WTC11 (cell line): ENCODE measurements around the gene MON2. TPM values are rescaled to one million over a fixed set of nuclear protein-coding genes. Genes with fewer than 3 reads are reported as not detected.

Source experiments
- ATAC-seq: fragments of 200-7000 bp; cut with Tn5 transposase; 2 replicates; pipeline ENCODE4 v1.10.0; 2021; ENCODE audit warnings: mild to moderate bottlenecking, moderate library complexity
- CTCF ChIA-PET: fragments of 300-600 bp; sonication (Branson Sonifier 250); formaldehyde crosslinking; loops from one replicate; lab custom pipeline; 2021; ENCODE audit warnings: antibody characterized with exemption; lab: Charles Lee
- POLR2A ChIA-PET: fragments of 350-600 bp; sonication (Branson Sonifier 250); formaldehyde crosslinking; loops from one replicate; lab custom pipeline; 2021; ENCODE audit warnings: antibody characterized with exemption; lab: Charles Lee
- DNase-seq: peaks from one replicate; pipeline ENCODE4 v3.0.0; 2021; ENCODE audit warnings: low spot score
- H3K27ac Mint-ChIP-seq: 2 replicates; pipeline ENCODE4 v1.8.0; 2021; ENCODE audit warnings: mixed read lengths
- H3K27me3 Mint-ChIP-seq: 2 replicates; pipeline ENCODE4 v1.8.0; 2021; ENCODE audit warnings: low read depth, mild to moderate bottlenecking, moderate library complexity, mixed read lengths
- H3K36me3 Mint-ChIP-seq: 2 replicates; pipeline ENCODE4 v1.8.0; 2021; ENCODE audit warnings: mixed read lengths
- H3K4me1 Mint-ChIP-seq: 2 replicates; pipeline ENCODE4 v1.8.0; 2022; ENCODE audit warnings: mixed read lengths
- H3K4me3 Mint-ChIP-seq: 2 replicates; pipeline ENCODE4 v1.8.0; 2021; ENCODE audit warnings: mild to moderate bottlenecking, moderate library complexity, mixed read lengths
- H3K9me3 Mint-ChIP-seq: 2 replicates; pipeline ENCODE4 v1.8.0; 2021; ENCODE audit warnings: mixed read lengths
- ATF1 ChIP-seq: sonication (generic); formaldehyde crosslinking; IDR thresholded peaks from 2 replicates; pipeline ENCODE4 v1.8.1; 2023; ENCODE audit warnings: mild to moderate bottlenecking, moderate library complexity, missing genetic modification reagents
- CREM ChIP-seq: sonication (generic); formaldehyde crosslinking; IDR thresholded peaks from 2 replicates; pipeline ENCODE4 v1.8.1; 2022; ENCODE audit warnings: mild to moderate bottlenecking, missing genetic modification reagents, moderate library complexity
- EMX1 ChIP-seq: fragments of 250-450 bp; sonication (Bioruptor Pico); IDR thresholded peaks from 2 replicates; pipeline ENCODE4 v1.8.0; 2021; ENCODE audit warnings: mild to moderate bottlenecking
- ETV6 ChIP-seq: sonication (generic); formaldehyde crosslinking; IDR thresholded peaks from 2 replicates; pipeline ENCODE4 v1.8.1; 2022; ENCODE audit warnings: mild to moderate bottlenecking, missing genetic modification reagents
- FOXP1 ChIP-seq: sonication (generic); formaldehyde crosslinking; IDR thresholded peaks from 2 replicates; pipeline ENCODE4 v1.8.0; 2022; ENCODE audit warnings: missing genetic modification reagents, mild to moderate bottlenecking, moderate library complexity, borderline replicate concordance
- GABPB1 ChIP-seq: sonication (generic); formaldehyde crosslinking; IDR thresholded peaks from 2 replicates; pipeline ENCODE4 v1.8.1; 2023; ENCODE audit warnings: mild to moderate bottlenecking, missing genetic modification reagents
- IRF2 ChIP-seq: sonication (generic); formaldehyde crosslinking; IDR thresholded peaks from 2 replicates; pipeline ENCODE4 v1.8.0; 2022; ENCODE audit warnings: low read depth, missing genetic modification reagents, borderline replicate concordance
- MXD4 ChIP-seq: fragments of 250-450 bp; sonication (Bioruptor Pico); IDR thresholded peaks from 2 replicates; pipeline ENCODE4 v1.8.0; 2021; ENCODE audit warnings: mild to moderate bottlenecking, moderate library complexity, borderline replicate concordance
- NFATC4 ChIP-seq: fragments of 250-450 bp; sonication (Bioruptor Pico); IDR thresholded peaks from 2 replicates; pipeline ENCODE4 v1.9.0; 2021; ENCODE audit warnings: mild to moderate bottlenecking
- PRRX2 ChIP-seq: fragments of 250-450 bp; sonication (Bioruptor Pico); IDR thresholded peaks from 2 replicates; pipeline ENCODE4 v1.8.0; 2021; ENCODE audit warnings: mild to moderate bottlenecking
- SMAD4 ChIP-seq: sonication (generic); formaldehyde crosslinking; IDR thresholded peaks from 2 replicates; pipeline ENCODE4 v1.8.0; 2022; ENCODE audit warnings: mild to moderate bottlenecking, missing genetic modification reagents
- SOX15 ChIP-seq: fragments of 250-450 bp; sonication (Bioruptor Pico); IDR thresholded peaks from 2 replicates; pipeline ENCODE4 v1.9.0; 2021; ENCODE audit warnings: mild to moderate bottlenecking
- SP1 ChIP-seq: sonication (generic); formaldehyde crosslinking; conservative IDR thresholded peaks from 2 replicates; pipeline ENCODE4 v1.8.1; 2022; ENCODE audit warnings: missing genetic modification reagents
- TEAD1 ChIP-seq: sonication (generic); formaldehyde crosslinking; IDR thresholded peaks from 2 replicates; pipeline ENCODE4 v1.8.0; 2022; ENCODE audit warnings: mild to moderate bottlenecking, missing genetic modification reagents
- ZBTB21 ChIP-seq: sonication (generic); formaldehyde crosslinking; IDR thresholded peaks from 2 replicates; pipeline ENCODE4 v1.8.1; 2023; ENCODE audit warnings: mild to moderate bottlenecking, missing genetic modification reagents, borderline replicate concordance
- ZNF121 ChIP-seq: sonication (generic); formaldehyde crosslinking; IDR thresholded peaks from 2 replicates; pipeline ENCODE4 v1.8.0; 2023; ENCODE audit warnings: missing genetic modification reagents
- ZNF232 ChIP-seq: sonication (generic); formaldehyde crosslinking; IDR thresholded peaks from 2 replicates; pipeline ENCODE4 v1.8.0; 2022; ENCODE audit warnings: mild to moderate bottlenecking, missing genetic modification reagents
- ZNF396 ChIP-seq: fragments of 250-450 bp; sonication (Bioruptor Pico); IDR thresholded peaks from 2 replicates; pipeline ENCODE4 v1.8.0; 2021; ENCODE audit warnings: mild to moderate bottlenecking, moderate library complexity, borderline replicate concordance
- total RNA-seq: library from RNA; stranded (reverse); gene quantifications from 3 replicates; pipeline ENCODE4 v1.2.3, GENCODE V29; 2021
- TF ChIP-seq, protein P1 (sequence below): sonication (generic); formaldehyde crosslinking; conservative IDR thresholded peaks from 2 replicates; pipeline ENCODE4 v1.8.1; 2022; ENCODE audit warnings: mild to moderate bottlenecking, missing genetic modification reagents
- TF ChIP-seq, protein P2 (sequence below): fragments of 200-600 bp; IDR thresholded peaks from 2 replicates; pipeline ENCODE4 v1.8.0; 2022; ENCODE audit warnings: antibody characterized with exemption
- TF ChIP-seq, protein P3 (sequence below): fragments of 250-450 bp; sonication (Bioruptor Pico); IDR thresholded peaks from 2 replicates; pipeline ENCODE4 v1.9.0; 2021; ENCODE audit warnings: mild to moderate bottlenecking
- TF ChIP-seq, protein P4 (sequence below): sonication (generic); formaldehyde crosslinking; IDR thresholded peaks from 2 replicates; pipeline ENCODE4 v1.8.0; 2022; ENCODE audit warnings: mild to moderate bottlenecking, missing genetic modification reagents

The MON2 gene
- total RNA-seq, 1 experiment from 2014 or later = 25.8 TPM

DNA sequence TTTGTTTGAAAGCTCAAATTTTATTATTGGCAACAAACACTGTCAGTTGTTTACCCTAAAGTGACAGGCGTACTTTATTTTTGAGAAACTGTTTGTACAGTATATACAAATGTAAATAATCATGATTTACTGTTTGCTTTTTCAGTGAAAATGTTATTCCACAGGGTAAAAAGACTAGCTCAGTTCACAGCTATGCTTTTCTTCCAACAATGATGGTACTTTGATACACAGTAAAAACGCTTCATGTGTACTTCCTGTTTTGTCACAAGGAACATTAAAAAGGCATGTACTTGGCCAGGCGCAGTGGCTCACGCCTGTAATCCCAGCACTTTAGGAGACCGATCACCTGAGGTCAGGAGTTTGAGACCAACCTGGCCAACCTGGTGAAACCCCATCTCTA is 53.7 kb downstream of the MON2 start (continued):
- TF ChIP-seq FOXP1 (CRISPR knock-in tag) = no peak
- TF ChIP-seq, protein P1, sequence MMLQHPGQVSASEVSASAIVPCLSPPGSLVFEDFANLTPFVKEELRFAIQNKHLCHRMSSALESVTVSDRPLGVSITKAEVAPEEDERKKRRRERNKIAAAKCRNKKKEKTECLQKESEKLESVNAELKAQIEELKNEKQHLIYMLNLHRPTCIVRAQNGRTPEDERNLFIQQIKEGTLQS (CRISPR knock-in tag) = no peak

DNA sequence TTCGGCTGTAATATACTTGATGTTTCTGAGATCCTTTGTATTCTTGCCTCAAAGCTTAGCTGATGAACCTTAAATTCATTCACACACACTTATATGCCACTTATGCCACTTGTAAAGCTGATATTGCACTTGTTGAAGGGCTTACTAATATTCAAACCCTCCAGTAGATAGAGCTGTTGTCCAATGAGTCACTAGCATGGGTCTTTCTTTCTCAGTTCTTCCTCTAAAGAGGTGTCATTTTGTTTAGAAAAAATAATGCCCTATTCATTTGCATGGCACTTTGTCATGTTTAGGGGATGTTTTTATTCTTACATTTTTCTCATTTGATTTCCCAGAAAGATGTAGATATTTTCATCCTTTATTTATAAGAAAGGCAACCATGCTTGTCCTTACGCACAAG is 56.4 kb downstream of the MON2 start:
- no peak for ATAC-seq
- CTCF ChIA-PET = interaction anchor here (0.5 to 1.3 kb wide), 6 partner anchors 38 to 546 kb away, joined by 3 to 4 read pairs (median 3); no protein-coding TSS in a partner anchor
- POLR2A ChIA-PET = no interaction called here
- 0 out of 2 replicates have a peak, but pooled peaks cover 3% of the 10 kb centered on the region for H3K4me1 Mint-ChIP-seq
- no peaks in the 10 kb centered on the region for H3K9me3 Mint-ChIP-seq
- H3K27ac Mint-ChIP-seq = no peak overlapping the region
- no peaks in the 10 kb centered on the region for H3K36me3 Mint-ChIP-seq
- H3K4me3 Mint-ChIP-seq = no peak overlapping the region
- no peak for TF ChIP-seq ZBTB21 (CRISPR knock-in tag)
- TF ChIP-seq PRRX2 = no peak
- no peak for TF ChIP-seq MXD4 (CRISPR knock-in tag)
- TF ChIP-seq GABPB1 (CRISPR knock-in tag) = no peak
- TF ChIP-seq TEAD1 (CRISPR knock-in tag) = no peak
- DNase-seq = no peak
- no peaks in the 10 kb centered on the region for H3K27me3 Mint-ChIP-seq

DNA sequence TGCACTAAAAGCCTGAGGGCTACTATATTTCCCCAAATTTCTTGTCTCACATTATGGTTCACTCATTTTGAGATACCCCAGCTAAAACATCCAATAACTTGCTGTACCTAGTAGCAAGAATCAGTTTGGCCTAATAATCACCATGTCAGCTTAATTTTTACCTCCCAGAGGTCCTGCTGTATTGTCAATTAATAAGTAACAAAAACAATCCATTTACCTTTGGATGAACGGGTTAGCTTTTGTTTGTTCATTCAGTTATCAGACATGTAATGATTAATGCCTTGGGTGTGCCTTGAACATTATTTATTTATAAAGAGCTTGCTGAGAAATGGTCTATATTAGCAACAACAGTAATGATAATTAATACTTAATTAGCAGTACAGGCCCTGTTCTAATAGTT is 57.0 kb downstream of the MON2 start:
- Mint-ChIP-seq H3K27me3 (no peaks in the 10 kb centered on the region), H3K4me1 (0 out of 2 replicates have a peak, but pooled peaks cover 3% of the 10 kb centered on the region), H3K27ac (no peak overlapping the region), H3K9me3 (no peaks in the 10 kb centered on the region)
- no peak for DNase-seq
- ChIA-PET CTCF (interaction anchor here (0.8 to 1.3 kb wide), 5 partner anchors 37 to 545 kb away, joined by 3 to 4 read pairs (median 3); no protein-coding TSS in a partner anchor), POLR2A (no interaction called here)
- TF ChIP-seq SOX15 (CRISPR knock-in tag) = no peak
- TF ChIP-seq TEAD1 (CRISPR knock-in tag) = no peak
- TF ChIP-seq IRF2 (CRISPR knock-in tag) = no peak
- no peak for TF ChIP-seq ZNF121
- TF ChIP-seq CREM (CRISPR knock-in tag) = no peak
- no peak for TF ChIP-seq ZNF396 (CRISPR knock-in tag)
- TF ChIP-seq, all 79 proteins: peak for 0
- Mint-ChIP-seq H3K36me3 (no peaks in the 10 kb centered on the region), H3K4me3 (no peak overlapping the region)
- ATAC-seq = no peak

DNA sequence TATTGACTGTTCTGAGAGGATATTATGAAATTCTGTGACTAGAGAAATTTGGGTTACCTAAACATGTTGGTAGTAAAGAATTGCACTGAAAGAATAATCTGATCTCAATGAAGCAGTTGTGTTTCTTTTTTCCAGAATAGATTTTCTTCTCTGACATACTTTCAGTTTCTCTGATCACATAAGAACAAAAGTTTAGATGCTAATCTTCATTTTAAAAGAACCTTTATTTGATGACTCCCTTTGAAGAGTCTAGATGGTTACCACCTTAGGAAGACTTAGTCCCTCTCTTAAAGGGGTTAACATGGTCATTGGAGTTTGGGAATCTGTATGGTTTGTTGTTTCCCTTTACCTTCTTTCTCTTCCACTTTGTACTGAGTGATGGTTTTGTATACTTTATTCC is 58.6 kb downstream of the MON2 start:
- CTCF ChIA-PET = no interaction called here
- ATAC-seq (no peak), DNase-seq (no peak)
- Mint-ChIP-seq H3K27me3 (no peaks in the 10 kb centered on the region), H3K9me3 (no peaks in the 10 kb centered on the region), H3K4me1 (no peaks in the 10 kb centered on the region), H3K27ac (no peak overlapping the region), H3K36me3 (no peaks in the 10 kb centered on the region), H3K4me3 (no peak overlapping the region)
- TF ChIP-seq, protein P2, sequence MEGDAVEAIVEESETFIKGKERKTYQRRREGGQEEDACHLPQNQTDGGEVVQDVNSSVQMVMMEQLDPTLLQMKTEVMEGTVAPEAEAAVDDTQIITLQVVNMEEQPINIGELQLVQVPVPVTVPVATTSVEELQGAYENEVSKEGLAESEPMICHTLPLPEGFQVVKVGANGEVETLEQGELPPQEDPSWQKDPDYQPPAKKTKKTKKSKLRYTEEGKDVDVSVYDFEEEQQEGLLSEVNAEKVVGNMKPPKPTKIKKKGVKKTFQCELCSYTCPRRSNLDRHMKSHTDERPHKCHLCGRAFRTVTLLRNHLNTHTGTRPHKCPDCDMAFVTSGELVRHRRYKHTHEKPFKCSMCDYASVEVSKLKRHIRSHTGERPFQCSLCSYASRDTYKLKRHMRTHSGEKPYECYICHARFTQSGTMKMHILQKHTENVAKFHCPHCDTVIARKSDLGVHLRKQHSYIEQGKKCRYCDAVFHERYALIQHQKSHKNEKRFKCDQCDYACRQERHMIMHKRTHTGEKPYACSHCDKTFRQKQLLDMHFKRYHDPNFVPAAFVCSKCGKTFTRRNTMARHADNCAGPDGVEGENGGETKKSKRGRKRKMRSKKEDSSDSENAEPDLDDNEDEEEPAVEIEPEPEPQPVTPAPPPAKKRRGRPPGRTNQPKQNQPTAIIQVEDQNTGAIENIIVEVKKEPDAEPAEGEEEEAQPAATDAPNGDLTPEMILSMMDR = no peak
- TF ChIP-seq EMX1 = no peak
- POLR2A ChIA-PET = no interaction called here

DNA sequence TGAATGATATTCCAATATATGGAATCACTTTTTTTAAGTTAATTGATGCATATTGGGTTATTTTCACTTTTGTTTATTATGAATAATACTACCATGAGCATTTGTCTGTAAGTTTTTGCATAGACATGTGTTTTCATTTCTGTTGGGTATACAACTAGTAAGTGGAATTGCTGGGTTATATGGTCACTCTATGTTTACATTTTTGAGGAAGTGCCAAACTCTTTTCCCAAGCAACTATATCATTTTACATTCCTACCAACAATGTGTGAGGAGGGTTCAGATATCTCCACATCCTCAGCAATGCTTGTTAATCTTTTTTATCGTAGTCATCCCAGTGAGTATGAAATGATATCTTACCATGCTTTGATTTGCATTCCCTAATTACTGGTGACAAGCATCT is 64.0 kb downstream of the MON2 start:
- H3K36me3 Mint-ChIP-seq = peaks cover 14% of the 10 kb centered on the region

DNA sequence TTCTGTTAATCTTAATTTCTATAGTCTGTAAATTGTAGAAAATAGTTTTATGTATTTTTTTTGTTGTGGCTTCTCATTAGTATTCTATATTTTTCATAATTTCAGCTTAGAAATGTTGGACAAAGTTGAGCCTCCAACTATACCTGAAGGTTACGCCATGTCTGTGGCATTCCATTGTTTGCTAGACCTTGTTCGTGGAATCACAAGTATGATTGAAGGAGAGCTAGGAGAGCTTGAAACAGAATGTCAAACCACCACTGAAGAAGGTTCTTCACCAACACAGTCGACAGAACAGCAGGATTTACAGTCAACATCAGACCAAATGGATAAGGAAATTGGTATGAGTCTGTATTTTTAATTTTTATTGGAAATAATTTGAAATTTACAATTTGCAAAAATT is 65.7 kb downstream of the MON2 start:
- Mint-ChIP-seq H3K36me3 (peaks cover 14% of the 10 kb centered on the region), H3K4me1 (no peaks in the 10 kb centered on the region), H3K4me3 (no peak overlapping the region), H3K9me3 (no peaks in the 10 kb centered on the region), H3K27ac (no peak overlapping the region), H3K27me3 (no peaks in the 10 kb centered on the region)
- ATAC-seq (no peak), DNase-seq (no peak)
- ChIA-PET CTCF (no interaction called here), POLR2A (no interaction called here)
- TF ChIP-seq, protein P3, sequence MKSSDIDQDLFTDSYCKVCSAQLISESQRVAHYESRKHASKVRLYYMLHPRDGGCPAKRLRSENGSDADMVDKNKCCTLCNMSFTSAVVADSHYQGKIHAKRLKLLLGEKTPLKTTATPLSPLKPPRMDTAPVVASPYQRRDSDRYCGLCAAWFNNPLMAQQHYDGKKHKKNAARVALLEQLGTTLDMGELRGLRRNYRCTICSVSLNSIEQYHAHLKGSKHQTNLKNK (CRISPR knock-in tag) = no peak
- TF ChIP-seq ZNF232 (CRISPR knock-in tag) (no peak), ETV6 (CRISPR knock-in tag) (no peak), SP1 (CRISPR knock-in tag) (no peak), SMAD4 (CRISPR knock-in tag) (no peak)
- TF ChIP-seq, protein P4, sequence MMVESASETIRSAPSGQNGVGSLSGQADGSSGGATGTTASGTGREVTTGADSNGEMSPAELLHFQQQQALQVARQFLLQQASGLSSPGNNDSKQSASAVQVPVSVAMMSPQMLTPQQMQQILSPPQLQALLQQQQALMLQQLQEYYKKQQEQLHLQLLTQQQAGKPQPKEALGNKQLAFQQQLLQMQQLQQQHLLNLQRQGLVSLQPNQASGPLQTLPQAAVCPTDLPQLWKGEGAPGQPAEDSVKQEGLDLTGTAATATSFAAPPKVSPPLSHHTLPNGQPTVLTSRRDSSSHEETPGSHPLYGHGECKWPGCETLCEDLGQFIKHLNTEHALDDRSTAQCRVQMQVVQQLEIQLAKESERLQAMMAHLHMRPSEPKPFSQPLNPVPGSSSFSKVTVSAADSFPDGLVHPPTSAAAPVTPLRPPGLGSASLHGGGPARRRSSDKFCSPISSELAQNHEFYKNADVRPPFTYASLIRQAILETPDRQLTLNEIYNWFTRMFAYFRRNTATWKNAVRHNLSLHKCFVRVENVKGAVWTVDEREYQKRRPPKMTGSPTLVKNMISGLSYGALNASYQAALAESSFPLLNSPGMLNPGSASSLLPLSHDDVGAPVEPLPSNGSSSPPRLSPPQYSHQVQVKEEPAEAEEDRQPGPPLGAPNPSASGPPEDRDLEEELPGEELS = no peak
- TF ChIP-seq, protein P2 = no peak

More for the DNA sequence above, 64.0 kb downstream of the MON2 start:
- H3K9me3 Mint-ChIP-seq = no peaks in the 10 kb centered on the region
- H3K4me1 Mint-ChIP-seq = no peaks in the 10 kb centered on the region
- TF ChIP-seq ATF1 (CRISPR knock-in tag) = no peak
- TF ChIP-seq NFATC4 (CRISPR knock-in tag) = no peak
- TF ChIP-seq, all 79 proteins: peak for 0
- ATAC-seq (no peak), DNase-seq (no peak)
- H3K27me3 Mint-ChIP-seq = no peaks in the 10 kb centered on the region
- no peak overlapping the region for H3K27ac Mint-ChIP-seq
- POLR2A ChIA-PET = no interaction called here
- CTCF ChIA-PET = no interaction called here
- no peak overlapping the region for H3K4me3 Mint-ChIP-seq
